ENCODE measurements around the gene CACNA2D1. TPM values are rescaled to one million over a fixed set of nuclear protein-coding genes. Genes with fewer than 3 reads are reported as not detected.

CACNA2D1 gene
- total RNA-seq, 2 experiments from 2014 or later = not detected

DNA sequence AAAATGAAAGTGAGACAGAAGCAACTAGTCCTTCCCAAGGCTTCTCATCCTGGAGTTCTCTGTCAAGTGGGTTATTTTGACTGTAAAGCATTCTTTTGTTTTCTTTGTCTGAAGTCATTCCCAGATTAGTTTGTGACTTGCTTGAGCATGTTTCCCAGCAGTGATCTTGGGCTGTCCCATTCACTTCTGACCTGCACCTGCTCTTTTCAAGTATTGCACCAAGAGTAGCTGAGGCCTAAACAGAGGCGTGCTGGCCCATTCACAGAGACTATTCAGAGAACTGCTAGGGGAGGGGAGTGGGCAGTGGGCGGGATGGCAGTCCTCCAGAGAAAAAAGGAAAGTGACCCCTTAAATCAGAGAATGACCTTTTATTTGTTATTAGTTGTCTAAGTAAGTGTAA lies 61.3 kb downstream of the CACNA2D1 start:
- Mint-ChIP-seq H3K4me3 (no peak overlapping the region), H3K36me3 (ENCODE audit: low read depth) (no peaks in the 10 kb centered on the region), H3K27me3 (ENCODE audit: low read depth) (no peaks in the 10 kb centered on the region), H3K9me3 (no peaks in the 10 kb centered on the region), H3K27ac (no peak overlapping the region), H3K4me1 (ENCODE audit: low read depth) (no peaks in the 10 kb centered on the region)
- intact Hi-C loops (cut with micrococcal nuclease) = no loop called here
- CTCF ChIA-PET = no interaction called here
- no peak for DNase-seq

DNA sequence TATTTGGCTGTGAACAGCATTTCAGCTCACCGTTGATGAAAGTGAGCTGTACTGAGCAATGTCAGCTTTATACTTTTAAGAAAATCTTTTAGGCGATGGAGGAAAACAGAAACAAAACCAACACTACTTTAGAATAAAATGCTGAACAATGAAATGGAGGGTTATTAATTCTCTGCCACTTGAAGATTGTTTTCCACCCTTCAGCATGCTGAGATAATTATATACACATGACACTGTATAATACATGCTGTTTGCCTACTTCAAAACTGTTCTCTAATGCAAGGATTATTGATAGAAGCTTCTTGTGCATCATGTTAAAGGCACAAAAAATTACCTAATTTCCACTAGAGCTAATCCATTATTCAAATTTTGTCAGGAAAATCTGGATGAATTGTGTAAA lies 66.8 kb downstream of the CACNA2D1 start:
- Mint-ChIP-seq H3K27ac (no peak overlapping the region), H3K27me3 (ENCODE audit: low read depth) (no peaks in the 10 kb centered on the region), H3K36me3 (ENCODE audit: low read depth) (no peaks in the 10 kb centered on the region), H3K4me3 (no peak overlapping the region), H3K9me3 (no peaks in the 10 kb centered on the region), H3K4me1 (ENCODE audit: low read depth) (no peaks in the 10 kb centered on the region)
- CTCF ChIA-PET = no interaction called here
- intact Hi-C loops (cut with micrococcal nuclease) = no loop called here
- no peak for DNase-seq

DNA sequence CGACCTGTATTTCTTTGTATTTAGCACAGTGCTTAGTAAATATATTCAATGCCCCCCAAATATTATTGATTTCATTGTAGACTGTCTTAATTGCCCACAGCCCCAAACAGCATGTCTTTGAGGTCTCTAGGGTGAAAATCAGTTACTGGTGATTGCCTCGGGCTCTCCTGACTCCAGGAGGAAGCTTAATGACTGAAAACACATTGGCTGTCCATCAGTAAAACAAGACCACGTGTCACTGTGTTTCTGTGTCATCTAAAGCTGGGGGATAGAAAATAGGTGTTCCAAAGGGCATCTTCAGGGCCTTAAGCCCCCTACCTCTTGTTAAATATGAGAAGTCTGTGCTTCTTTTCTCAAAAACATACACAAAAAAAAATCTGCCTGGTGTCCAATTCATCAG lies 67.9 kb downstream of the CACNA2D1 start:
- Mint-ChIP-seq H3K9me3 (no peaks in the 10 kb centered on the region), H3K36me3 (ENCODE audit: low read depth) (no peaks in the 10 kb centered on the region), H3K27ac (no peak overlapping the region), H3K4me3 (no peak overlapping the region), H3K4me1 (ENCODE audit: low read depth) (no peaks in the 10 kb centered on the region), H3K27me3 (ENCODE audit: low read depth) (no peaks in the 10 kb centered on the region)
- CTCF ChIA-PET = no interaction called here
- intact Hi-C loops (cut with micrococcal nuclease) = no loop called here
- no peak for DNase-seq

DNA sequence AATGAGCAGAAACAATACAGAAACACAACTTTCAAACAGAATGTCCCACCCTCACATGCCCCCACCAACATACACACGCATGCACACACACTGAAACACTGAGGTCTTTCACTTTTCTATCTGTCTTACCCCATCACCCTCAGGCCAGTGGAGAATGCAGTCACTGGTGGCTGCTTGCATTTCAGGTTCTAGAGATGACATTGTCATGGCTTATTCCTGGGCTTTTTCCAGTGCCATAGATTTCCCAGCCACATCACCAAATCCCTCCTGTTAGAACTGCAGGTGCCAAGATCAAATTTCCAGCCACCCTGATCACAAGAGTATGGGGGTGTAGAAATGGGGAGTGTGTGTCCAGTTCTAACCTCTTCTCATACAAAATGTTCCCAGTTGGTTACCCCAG lies 68.4 kb downstream of the CACNA2D1 start:
- Mint-ChIP-seq H3K27me3 (ENCODE audit: low read depth) (no peaks in the 10 kb centered on the region), H3K4me3 (no peak overlapping the region), H3K4me1 (ENCODE audit: low read depth) (no peaks in the 10 kb centered on the region), H3K9me3 (no peaks in the 10 kb centered on the region), H3K36me3 (ENCODE audit: low read depth) (no peaks in the 10 kb centered on the region), H3K27ac (no peak overlapping the region)
- CTCF ChIA-PET = no interaction called here
- intact Hi-C loops (cut with micrococcal nuclease) = no loop called here
- no peak for DNase-seq

DNA sequence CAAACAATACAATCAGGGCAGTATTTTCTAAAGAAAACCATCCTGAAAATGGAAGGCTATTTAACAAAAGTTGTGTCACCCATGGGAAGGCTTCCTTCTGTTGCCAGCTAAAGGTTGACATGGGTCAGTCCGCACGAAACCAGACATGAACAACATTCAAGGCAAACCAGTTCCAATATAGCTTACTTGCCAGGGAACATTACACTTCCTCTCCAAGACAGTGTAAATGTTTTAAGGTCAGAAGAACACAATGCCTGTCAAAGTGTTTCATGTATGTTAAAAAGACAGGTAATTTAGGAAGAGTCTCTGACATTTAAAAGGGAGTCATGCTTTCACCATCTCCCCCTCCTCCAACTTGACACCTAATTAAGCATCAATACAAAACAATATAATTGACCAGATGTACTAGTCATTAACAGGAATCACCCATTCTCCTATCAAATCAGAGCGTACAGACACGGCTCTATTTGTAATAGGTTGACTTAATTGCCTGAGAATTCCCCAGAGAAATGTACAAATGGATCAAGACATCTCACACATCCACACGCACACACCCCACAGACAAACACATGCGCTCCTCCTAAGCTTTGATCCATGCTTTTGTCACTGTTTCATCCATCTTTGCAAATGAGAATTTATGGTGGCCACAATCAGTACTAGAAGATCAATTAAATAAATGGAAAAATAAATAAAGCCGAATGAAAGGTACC lies 69.5 kb downstream of the CACNA2D1 start:
- Mint-ChIP-seq H3K4me3 (no peak overlapping the region), H3K27me3 (ENCODE audit: low read depth) (no peaks in the 10 kb centered on the region), H3K27ac (no peak overlapping the region), H3K36me3 (ENCODE audit: low read depth) (no peaks in the 10 kb centered on the region), H3K9me3 (no peaks in the 10 kb centered on the region), H3K4me1 (ENCODE audit: low read depth) (no peaks in the 10 kb centered on the region)
- no peak for DNase-seq
- intact Hi-C loops (cut with micrococcal nuclease) = no loop called here
- CTCF ChIA-PET = no interaction called here

DNA sequence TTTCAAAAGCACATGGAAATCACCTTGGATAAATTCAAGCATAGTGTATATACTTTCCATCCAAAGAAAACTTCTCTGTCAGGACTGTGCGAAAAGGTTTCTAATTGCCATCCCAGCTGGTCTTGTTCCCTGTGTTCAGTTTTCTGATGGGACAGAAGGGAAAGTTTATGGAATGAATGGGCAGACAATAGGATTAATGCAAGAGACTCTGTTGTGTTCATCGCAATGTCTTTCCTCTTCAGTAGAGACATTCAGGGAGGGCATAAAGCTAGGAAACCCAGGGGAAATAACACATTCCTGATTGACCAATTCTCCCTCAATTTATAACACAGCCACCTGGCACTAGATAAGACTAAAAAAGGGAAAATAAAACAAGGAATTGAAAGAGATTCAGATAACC lies 78.9 kb downstream of the CACNA2D1 start:
- Mint-ChIP-seq H3K9me3 (peaks cover 1% of the 10 kb centered on the region), H3K27ac (no peak overlapping the region), H3K4me3 (no peak overlapping the region), H3K4me1 (ENCODE audit: low read depth) (no peaks in the 10 kb centered on the region), H3K27me3 (ENCODE audit: low read depth) (no peaks in the 10 kb centered on the region), H3K36me3 (ENCODE audit: low read depth) (no peaks in the 10 kb centered on the region)
- DNase-seq = no peak
- intact Hi-C loops (cut with micrococcal nuclease) = no loop called here
- CTCF ChIA-PET = no interaction called here

DNA sequence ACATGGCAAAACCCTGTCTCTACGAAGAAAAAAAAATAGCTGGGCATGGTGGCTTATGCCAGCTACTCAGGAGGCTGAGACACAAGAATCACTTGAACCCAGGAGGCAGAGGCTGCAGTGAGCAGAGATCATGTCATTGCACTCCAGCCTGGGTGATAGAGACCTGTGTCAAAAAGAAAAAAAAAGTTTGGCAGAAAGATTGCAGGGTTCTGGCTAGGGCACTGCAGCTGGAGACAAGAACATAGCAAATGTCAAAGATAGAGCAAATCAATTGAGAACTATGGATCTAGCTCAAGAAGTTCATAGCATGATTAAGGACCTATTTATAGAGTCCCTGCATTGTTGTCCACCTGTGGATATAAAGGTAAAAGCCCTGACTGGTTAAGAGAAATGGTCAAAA lies 79.5 kb downstream of the CACNA2D1 start:
- peaks cover 1% of the 10 kb centered on the region for H3K9me3 Mint-ChIP-seq
- CTCF ChIA-PET = no interaction called here
- H3K36me3 Mint-ChIP-seq (ENCODE audit: low read depth) = no peaks in the 10 kb centered on the region
- intact Hi-C loops (cut with micrococcal nuclease) = no loop called here
- H3K27me3 Mint-ChIP-seq (ENCODE audit: low read depth) = no peaks in the 10 kb centered on the region
- H3K27ac Mint-ChIP-seq = no peak overlapping the region
- no peak for DNase-seq
- H3K4me3 Mint-ChIP-seq = no peak overlapping the region
- H3K4me1 Mint-ChIP-seq (ENCODE audit: low read depth) = no peaks in the 10 kb centered on the region

DNA sequence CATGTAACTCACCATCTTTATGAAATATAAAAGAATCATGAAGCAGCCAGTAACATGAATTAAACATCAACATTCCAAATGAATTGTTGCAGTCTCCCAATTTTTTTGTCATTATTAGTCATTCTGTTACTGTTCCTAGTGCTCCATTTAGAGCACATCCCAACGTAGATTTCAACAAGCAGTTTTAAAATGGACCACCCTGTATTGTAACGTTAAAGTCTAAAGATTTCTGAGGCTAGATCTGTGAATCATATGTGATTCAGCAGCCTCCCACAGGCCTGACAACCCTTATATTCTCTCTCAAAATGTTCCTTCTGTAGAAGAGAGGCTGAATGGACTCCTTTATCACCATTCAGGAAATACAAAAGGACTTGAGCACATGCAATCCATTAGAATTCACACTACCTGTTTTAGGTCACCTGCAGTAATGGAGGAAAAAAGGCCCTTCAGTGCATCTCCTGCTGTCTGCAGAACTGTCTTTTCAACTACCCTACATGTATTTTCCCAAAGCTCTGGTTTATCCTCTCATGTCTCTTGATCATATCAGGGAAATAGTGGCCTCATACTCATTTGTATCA lies 81.4 kb downstream of the CACNA2D1 start:
- peaks cover 1% of the 10 kb centered on the region for H3K9me3 Mint-ChIP-seq
- CTCF ChIA-PET = no interaction called here
- intact Hi-C loops (cut with micrococcal nuclease) = no loop called here
- DNase-seq = no peak
- no peaks in the 10 kb centered on the region for H3K4me1 Mint-ChIP-seq (ENCODE audit: low read depth)
- no peaks in the 10 kb centered on the region for H3K36me3 Mint-ChIP-seq (ENCODE audit: low read depth)
- no peaks in the 10 kb centered on the region for H3K27me3 Mint-ChIP-seq (ENCODE audit: low read depth)
- no peak overlapping the region for H3K27ac Mint-ChIP-seq
- H3K4me3 Mint-ChIP-seq = no peak overlapping the region

DNA sequence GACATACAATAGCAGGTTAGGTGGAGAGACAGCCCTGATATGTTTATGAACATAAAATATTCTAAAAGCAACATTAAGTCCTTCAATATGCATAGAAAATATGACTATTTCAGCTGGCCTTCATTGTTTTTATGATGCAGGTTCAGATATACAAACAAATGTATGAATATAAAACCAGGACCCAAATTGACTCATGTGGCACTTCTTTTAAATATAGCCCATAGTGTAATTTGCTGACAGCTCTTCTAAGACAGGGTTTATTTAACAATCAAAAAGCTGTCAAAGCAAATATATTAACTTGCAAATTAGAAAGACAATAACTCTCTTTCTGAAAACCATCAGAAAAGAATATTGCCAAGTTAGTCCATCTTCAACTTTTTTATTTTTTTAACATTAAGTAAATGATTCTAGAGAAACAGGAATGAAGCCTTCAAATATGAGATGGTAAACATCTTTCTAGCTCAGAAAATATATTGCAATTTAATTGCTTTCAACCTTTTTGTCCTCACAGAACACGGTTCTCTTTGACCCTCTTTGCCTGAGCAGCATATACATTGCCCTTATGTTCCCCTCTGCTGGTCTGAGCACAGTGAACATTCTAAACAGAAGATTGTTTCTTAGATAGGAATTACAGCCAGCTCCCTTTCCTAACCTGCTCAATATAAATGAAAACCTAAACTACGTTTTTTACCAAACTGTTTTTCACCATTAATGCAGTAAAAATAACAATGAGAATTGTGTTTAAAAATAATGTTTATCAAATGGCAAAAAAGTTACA lies 82.8 kb downstream of the CACNA2D1 start:
- no peak for DNase-seq
- Mint-ChIP-seq H3K36me3 (ENCODE audit: low read depth) (no peaks in the 10 kb centered on the region), H3K27me3 (ENCODE audit: low read depth) (no peaks in the 10 kb centered on the region), H3K27ac (no peak overlapping the region), H3K4me1 (ENCODE audit: low read depth) (no peaks in the 10 kb centered on the region), H3K9me3 (no peaks in the 10 kb centered on the region), H3K4me3 (no peak overlapping the region)
- intact Hi-C loops (cut with micrococcal nuclease) = no loop called here
- CTCF ChIA-PET = no interaction called here

DNA sequence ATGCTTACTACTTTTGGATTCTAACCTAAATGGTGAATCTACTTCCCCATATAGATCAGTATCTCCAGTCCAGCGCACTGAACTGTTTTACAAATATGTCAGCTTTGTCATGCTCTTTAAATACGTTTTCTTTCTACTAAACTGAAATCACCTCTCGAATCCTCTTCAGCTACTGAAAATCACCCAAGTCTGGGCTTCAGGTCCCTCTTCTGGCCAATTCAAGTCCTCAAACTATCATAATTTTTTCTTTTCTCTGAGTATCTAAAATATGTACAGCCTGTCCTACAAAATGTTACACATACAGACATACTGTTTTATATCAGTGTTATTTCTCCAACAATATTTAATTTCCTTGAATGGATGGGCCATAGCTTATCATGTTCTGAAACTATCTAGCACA lies 84.2 kb downstream of the CACNA2D1 start:
- intact Hi-C loops (cut with micrococcal nuclease) = no loop called here
- Mint-ChIP-seq H3K4me3 (no peak overlapping the region), H3K27me3 (ENCODE audit: low read depth) (no peaks in the 10 kb centered on the region), H3K27ac (no peak overlapping the region), H3K36me3 (ENCODE audit: low read depth) (no peaks in the 10 kb centered on the region), H3K9me3 (no peaks in the 10 kb centered on the region), H3K4me1 (ENCODE audit: low read depth) (no peaks in the 10 kb centered on the region)
- no peak for DNase-seq
- CTCF ChIA-PET = no interaction called here

DNA sequence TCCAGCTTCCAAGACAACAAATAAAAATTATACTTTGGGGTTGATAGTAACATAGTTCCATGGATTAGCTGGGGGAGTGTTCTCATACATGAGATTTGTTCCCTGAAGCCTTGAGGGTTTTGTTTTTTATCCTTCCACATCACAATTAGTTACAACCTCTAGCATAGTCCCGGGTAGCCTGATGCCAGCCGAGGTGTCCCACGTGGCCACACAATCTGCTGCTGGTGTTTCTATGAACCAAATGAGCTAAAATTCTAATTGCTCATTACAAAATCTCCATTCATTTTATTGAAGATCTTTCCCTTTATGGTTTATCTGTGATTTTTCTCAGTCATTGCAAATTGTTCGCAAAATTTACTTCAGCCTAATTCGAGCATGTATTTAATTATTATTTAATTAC lies 84.7 kb downstream of the CACNA2D1 start:
- H3K9me3 Mint-ChIP-seq = no peaks in the 10 kb centered on the region
- no peaks in the 10 kb centered on the region for H3K27me3 Mint-ChIP-seq (ENCODE audit: low read depth)
- H3K4me1 Mint-ChIP-seq (ENCODE audit: low read depth) = no peaks in the 10 kb centered on the region
- CTCF ChIA-PET = no interaction called here
- no peak for DNase-seq
- H3K36me3 Mint-ChIP-seq (ENCODE audit: low read depth) = no peaks in the 10 kb centered on the region
- no peak overlapping the region for H3K27ac Mint-ChIP-seq
- intact Hi-C loops (cut with micrococcal nuclease) = no loop called here
- H3K4me3 Mint-ChIP-seq = no peak overlapping the region

DNA sequence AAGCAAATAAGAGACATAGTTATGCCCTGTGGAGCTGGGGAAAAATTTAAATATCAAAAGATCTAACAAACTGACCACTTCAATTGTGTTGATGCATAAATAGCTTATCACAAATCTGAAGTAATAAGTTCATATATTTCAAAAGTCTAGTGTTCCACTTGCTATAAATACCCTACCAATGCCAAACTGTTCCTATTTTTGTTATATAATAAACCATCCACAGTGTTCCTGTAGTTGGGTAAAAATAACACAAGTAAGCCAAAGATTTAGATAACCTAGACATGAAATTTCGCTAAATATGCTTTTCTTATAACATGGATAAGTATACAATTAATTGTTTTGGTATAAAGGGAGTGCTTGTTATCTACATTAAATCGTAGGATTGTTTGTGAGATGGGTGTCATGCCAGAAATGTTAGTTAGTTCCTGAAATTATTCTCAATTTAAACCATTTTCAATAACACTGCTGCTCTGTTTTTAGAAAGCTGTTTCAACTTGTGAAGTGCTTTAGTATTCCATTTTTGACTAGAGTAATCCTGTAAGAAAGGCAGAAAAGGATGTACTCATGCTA lies 85.5 kb downstream of the CACNA2D1 start:
- H3K27me3 Mint-ChIP-seq (ENCODE audit: low read depth) = no peaks in the 10 kb centered on the region
- H3K9me3 Mint-ChIP-seq = no peaks in the 10 kb centered on the region
- H3K27ac Mint-ChIP-seq = no peak overlapping the region
- H3K36me3 Mint-ChIP-seq (ENCODE audit: low read depth) = no peaks in the 10 kb centered on the region
- CTCF ChIA-PET = no interaction called here
- no peak overlapping the region for H3K4me3 Mint-ChIP-seq
- intact Hi-C loops (cut with micrococcal nuclease) = no loop called here
- no peaks in the 10 kb centered on the region for H3K4me1 Mint-ChIP-seq (ENCODE audit: low read depth)
- DNase-seq = no peak

DNA sequence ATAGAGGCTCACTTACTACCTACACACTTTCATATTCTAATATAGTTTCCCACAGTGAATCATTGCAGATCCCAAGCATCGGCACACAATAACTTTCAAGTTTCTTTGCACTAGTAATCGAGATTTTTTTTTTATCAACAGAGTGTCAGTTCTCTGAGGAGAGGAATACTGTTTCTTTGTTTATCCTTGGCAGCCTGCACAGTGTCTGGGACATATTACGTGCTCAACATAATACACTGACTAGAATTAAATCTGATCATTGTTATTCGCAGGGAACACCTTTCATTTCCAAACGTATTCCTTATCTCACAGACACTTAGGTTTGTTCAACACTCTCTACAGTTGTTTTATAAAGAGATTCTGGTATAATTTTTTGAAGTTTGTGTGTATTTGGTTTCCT lies 95.3 kb downstream of the CACNA2D1 start:
- no peak overlapping the region for H3K27ac Mint-ChIP-seq

More for the DNA sequence above, 95.3 kb downstream of the CACNA2D1 start:
- intact Hi-C loops (cut with micrococcal nuclease) = no loop called here
- no peaks in the 10 kb centered on the region for H3K4me1 Mint-ChIP-seq (ENCODE audit: low read depth)
- no peaks in the 10 kb centered on the region for H3K9me3 Mint-ChIP-seq
- no peak overlapping the region for H3K4me3 Mint-ChIP-seq
- H3K36me3 Mint-ChIP-seq (ENCODE audit: low read depth) = no peaks in the 10 kb centered on the region
- CTCF ChIA-PET = no interaction called here
- no peaks in the 10 kb centered on the region for H3K27me3 Mint-ChIP-seq (ENCODE audit: low read depth)
- no peak for DNase-seq
